HepG2 (cell line): ENCODE data around the gene TTC31. TPM values are rescaled to one million over a fixed set of nuclear protein-coding genes. Genes with fewer than 3 reads are reported as not detected.

Source experiments
- CBX2 ChIP-seq, 2 experiments: fragments of 200-600 bp in 1 of 2; sonication (generic); formaldehyde crosslinking in 1 of 2; IDR thresholded peaks; 2 replicates each; pipeline versions ENCODE4 v1.7.0 to v1.8.1; 2018 to 2022; ENCODE audit warnings: low read depth in 2 of 2, low read length in 1 of 2, mild to moderate bottlenecking in 1 of 2, missing genetic modification reagents in 1 of 2
- CREM ChIP-seq, 2 experiments: sonication (generic) in 1 of 2; formaldehyde crosslinking in 1 of 2; IDR thresholded peaks; 2 replicates each; pipeline versions ENCODE4 v1.4.0 to v1.6.1; 2016 to 2020; ENCODE audit warnings: antibody characterized with exemption in 1 of 2, mild to moderate bottlenecking in 1 of 2, missing genetic modification reagents in 1 of 2
- DNMT3B ChIP-seq: conservative IDR thresholded peaks from 2 replicates; pipeline ENCODE4 v1.6.1; 2016; ENCODE audit warnings: missing biosample characterization, control low read depth
- IKZF1 ChIP-seq: fragments of 450-650 bp; IDR thresholded peaks from 2 replicates; pipeline ENCODE4 v1.7.1; 2016
- ISL2 ChIP-seq: sonication (generic); formaldehyde crosslinking; IDR thresholded peaks from 2 replicates; pipeline ENCODE4 v1.5.0; 2020; ENCODE audit warnings: missing genetic modification reagents
- KLF11 ChIP-seq: IDR thresholded peaks from 2 replicates; pipeline ENCODE4 v1.6.1; 2016; ENCODE audit warnings: missing compliant biosample characterization
- PHF20 ChIP-seq: sonication (generic); formaldehyde crosslinking; IDR thresholded peaks from 2 replicates; pipeline ENCODE4 v1.5.0; 2020; ENCODE audit warnings: mild to moderate bottlenecking, missing genetic modification reagents
- REXO4 ChIP-seq: sonication (generic); formaldehyde crosslinking; IDR thresholded peaks from 2 replicates; pipeline ENCODE4 v1.8.0; 2022; ENCODE audit warnings: missing genetic modification reagents, mild to moderate bottlenecking, borderline replicate concordance
- SMAD9 ChIP-seq: sonication (generic); formaldehyde crosslinking; IDR thresholded peaks from 2 replicates; pipeline ENCODE4 v1.5.1; 2020; ENCODE audit warnings: mild to moderate bottlenecking, missing genetic modification reagents
- SOX13 ChIP-seq, 3 experiments: fragments of 450-650 bp in 1 of 3; sonication (generic) in 1 of 3; formaldehyde crosslinking in 1 of 3; IDR thresholded peaks in 2 of 3; conservative IDR thresholded peaks in 1 of 3; 2 replicates each; pipeline versions ENCODE4 v1.5.0 to v1.6.1; 2016 to 2020; ENCODE audit warnings: antibody characterized with exemption in 1 of 3, mild to moderate bottlenecking in 1 of 3, missing compliant biosample characterization in 1 of 3, missing genetic modification reagents in 1 of 3, moderate library complexity in 1 of 3
- SRSF9 ChIP-seq: fragments of 200-400 bp; formaldehyde crosslinking; IDR thresholded peaks from 2 replicates; pipeline ENCODE4 v1.6.1; 2018; ENCODE audit warnings: borderline replicate concordance, mild to moderate bottlenecking, low read depth, low read length; ENCODE audit not compliant: insufficient read depth, poor library complexity, severe bottlenecking
- TCF7L2 ChIP-seq: IDR thresholded peaks from 2 replicates; pipeline ENCODE4 v1.6.1; 2011; ENCODE audit warnings: mild to moderate bottlenecking, low read depth, low read length, moderate library complexity
- ZC3H13 ChIP-seq: sonication (generic); formaldehyde crosslinking; IDR thresholded peaks from 2 replicates; pipeline ENCODE4 v1.8.1; 2023; ENCODE audit warnings: mild to moderate bottlenecking, missing genetic modification reagents, moderate library complexity
- ZC3H4 ChIP-seq: sonication (generic); formaldehyde crosslinking; IDR thresholded peaks from 2 replicates; pipeline ENCODE4 v1.4.0; 2020; ENCODE audit warnings: missing genetic modification reagents, borderline replicate concordance
- ZFP1 ChIP-seq: IDR thresholded peaks from 2 replicates; pipeline ENCODE4 v1.6.1; 2016
- ZNF230 ChIP-seq: sonication (generic); formaldehyde crosslinking; IDR thresholded peaks from 2 replicates; pipeline ENCODE4 v1.4.0; 2020; ENCODE audit warnings: mild to moderate bottlenecking, missing genetic modification reagents
- ZNF44 ChIP-seq: sonication (generic); formaldehyde crosslinking; IDR thresholded peaks from 2 replicates; pipeline ENCODE4 v1.5.1; 2020; ENCODE audit warnings: mild to moderate bottlenecking, missing genetic modification reagents
- ZNF543 ChIP-seq: sonication (generic); formaldehyde crosslinking; IDR thresholded peaks from 2 replicates; pipeline ENCODE4 v1.4.0; 2020; ENCODE audit warnings: mild to moderate bottlenecking, missing genetic modification reagents
- ZNF766 ChIP-seq: sonication (generic); formaldehyde crosslinking; IDR thresholded peaks from 2 replicates; pipeline ENCODE4 v1.5.0; 2020; ENCODE audit warnings: missing genetic modification reagents, borderline replicate concordance
- ZNF772 ChIP-seq: sonication (generic); formaldehyde crosslinking; IDR thresholded peaks from 2 replicates; pipeline ENCODE4 v1.5.0; 2020; ENCODE audit warnings: mild to moderate bottlenecking, missing genetic modification reagents
- polyA plus RNA-seq, 8 experiments: library from polyadenylated mRNA; depleted of rRNA in 3 of 8; stranded (reverse) in 7 of 8; unstranded in 1 of 8; fragments of >200 nt; fragmentation: Illumina TruSeq in 4 of 8; extraction: Trizol in 4 of 8; gene quantifications; 2 replicates each; pipeline versions ENCODE4 v1.2.1 to v1.2.3, GENCODE V29; 2011 to 2016; ENCODE audit warnings: low read depth in 4 of 8, missing spikeins in 1 of 8, mixed read lengths in 1 of 8; ENCODE audit not compliant: insufficient read depth in 1 of 8
- total RNA-seq, 5 experiments: library from RNA; depleted of rRNA; stranded (reverse); fragments of >200 nt; fragmentation: Illumina TruSeq; extraction: Trizol; gene quantifications; 2 replicates each; pipeline ENCODE4 v1.2.3, GENCODE V29; 2016; ENCODE audit warnings: low read depth in 1 of 5
- TF ChIP-seq, protein P1 (sequence below): sonication (generic); formaldehyde crosslinking; IDR thresholded peaks from 2 replicates; pipeline ENCODE4 v1.5.0; 2020; ENCODE audit warnings: missing genetic modification reagents
- TF ChIP-seq, protein P2 (sequence below): sonication (generic); formaldehyde crosslinking; IDR thresholded peaks from 2 replicates; pipeline ENCODE4 v1.4.0; 2020; ENCODE audit warnings: missing genetic modification reagents, low read depth, mild to moderate bottlenecking, borderline replicate concordance
- TF ChIP-seq, protein P3 (sequence below): sonication (generic); formaldehyde crosslinking; IDR thresholded peaks from 2 replicates; pipeline ENCODE4 v1.8.0; 2022; ENCODE audit warnings: mild to moderate bottlenecking, missing genetic modification reagents; ENCODE audit not compliant: insufficient replicate concordance
- TF ChIP-seq, protein P4 (sequence below): sonication (generic); formaldehyde crosslinking; IDR thresholded peaks from 2 replicates; pipeline ENCODE4 v1.4.0; 2020; ENCODE audit warnings: low read depth, mild to moderate bottlenecking, missing genetic modification reagents

TTC31 gene
- total and polyA plus RNA-seq, 2 of the 13 experiments (the other 11 are each of a cell fraction or from before 2014, with no cell fraction given) = 28.3 to 39.5 TPM

DNA sequence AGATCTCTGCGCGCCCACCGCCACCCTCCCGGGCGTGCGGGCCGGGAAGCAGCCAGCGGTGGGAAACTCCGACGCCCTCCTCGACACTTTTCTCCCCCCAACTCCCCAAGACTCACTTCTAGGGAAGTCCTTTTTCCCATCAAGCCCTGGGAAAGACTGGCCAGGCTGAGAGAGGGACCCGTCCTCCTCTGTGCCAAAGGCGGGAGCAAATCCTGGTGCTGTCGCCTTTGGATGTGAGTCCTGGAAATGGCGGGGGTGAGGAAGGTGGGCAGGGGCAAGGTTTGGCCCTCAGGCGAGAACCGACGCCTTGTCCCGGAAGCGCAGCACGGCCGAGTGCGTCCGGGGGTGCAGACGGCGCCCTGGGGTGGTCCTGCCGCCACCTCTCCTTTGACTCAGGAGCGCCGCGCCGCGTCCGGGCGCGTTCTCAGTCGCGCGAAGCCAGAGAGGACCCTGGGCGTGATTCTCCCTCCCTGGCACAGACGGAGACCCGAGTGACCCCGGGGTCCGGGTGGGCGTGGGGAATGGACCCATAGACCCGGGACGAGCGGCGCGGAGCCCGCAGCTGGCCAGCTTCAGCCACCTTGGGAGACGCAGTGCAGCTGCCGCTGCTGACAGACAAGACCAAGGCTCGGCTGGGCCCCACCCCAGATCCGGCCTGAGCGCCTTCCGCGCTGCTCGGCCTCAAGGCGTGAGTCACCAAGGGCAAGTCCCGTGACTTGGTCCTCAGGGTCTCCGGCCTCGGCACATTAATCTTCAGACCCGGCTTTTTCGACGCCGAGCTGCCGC is 20.0 kb downstream of the TTC31 start (continued):
- TF ChIP-seq CREM (IDR thresholded peaks at IDR 0.05) (no peak; the same call in 1 of the 2 replicates), CREM (CRISPR knock-in tag; IDR thresholded peaks at IDR 0.05) (no peak), REXO4 (CRISPR knock-in tag) (peak; percentile 41; the same call in 1 of the 2 replicates), ZC3H4 (peak; percentile 87), ISL2 (CRISPR knock-in tag) (0 out of 2 replicates have a peak, but pooled peaks have one; percentile 54), ZNF44 (CRISPR knock-in tag) (0 out of 2 replicates have a peak, but pooled peaks have one; percentile 10), SMAD9 (CRISPR knock-in tag) (no peak; the same call in 1 of the 2 replicates), ZNF230 (CRISPR knock-in tag) (no peak), ZC3H13 (CRISPR knock-in tag) (peak; percentile 2; the same call in 1 of the 2 replicates), ZFP1 (CRISPR knock-in tag) (0 out of 2 replicates have a peak, but pooled peaks have one; percentile 8), ZNF772 (CRISPR knock-in tag) (peak; percentile 78; the same call in 1 of the 2 replicates), TCF7L2 (no peak), PHF20 (CRISPR knock-in tag) (peak; percentile 50), CBX2 (IDR thresholded peaks at IDR 0.05; ENCODE audit: low read depth, low read length) (no peak), CBX2 (CRISPR knock-in tag; IDR thresholded peaks at IDR 0.05; ENCODE audit: low read depth) (no peak), SOX13 (IDR thresholded peaks at IDR 0.05) (peak; percentile 35; the same call in 1 of the 2 replicates), SOX13 (CRISPR knock-in tag; conservative IDR thresholded peaks at IDR 0.05 in 1 of 2, IDR thresholded peaks at IDR 0.05 in 1 of 2) (peak in 1 of 2 experiments; percentile 3; a peak in 1 of 4 replicates), SRSF9 (no peak), IKZF1 (no peak), DNMT3B (CRISPR knock-in tag) (no peak), ZNF766 (CRISPR knock-in tag) (no peak; the same call in 1 of the 2 replicates), ZNF543 (CRISPR knock-in tag) (peak; percentile 17; the same call in 1 of the 2 replicates), KLF11 (CRISPR knock-in tag) (no peak; the same call in 1 of the 2 replicates)
- TF ChIP-seq, protein P1, sequence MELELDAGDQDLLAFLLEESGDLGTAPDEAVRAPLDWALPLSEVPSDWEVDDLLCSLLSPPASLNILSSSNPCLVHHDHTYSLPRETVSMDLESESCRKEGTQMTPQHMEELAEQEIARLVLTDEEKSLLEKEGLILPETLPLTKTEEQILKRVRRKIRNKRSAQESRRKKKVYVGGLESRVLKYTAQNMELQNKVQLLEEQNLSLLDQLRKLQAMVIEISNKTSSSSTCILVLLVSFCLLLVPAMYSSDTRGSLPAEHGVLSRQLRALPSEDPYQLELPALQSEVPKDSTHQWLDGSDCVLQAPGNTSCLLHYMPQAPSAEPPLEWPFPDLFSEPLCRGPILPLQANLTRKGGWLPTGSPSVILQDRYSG (CRISPR knock-in tag) = no peak
- TF ChIP-seq, protein P2, sequence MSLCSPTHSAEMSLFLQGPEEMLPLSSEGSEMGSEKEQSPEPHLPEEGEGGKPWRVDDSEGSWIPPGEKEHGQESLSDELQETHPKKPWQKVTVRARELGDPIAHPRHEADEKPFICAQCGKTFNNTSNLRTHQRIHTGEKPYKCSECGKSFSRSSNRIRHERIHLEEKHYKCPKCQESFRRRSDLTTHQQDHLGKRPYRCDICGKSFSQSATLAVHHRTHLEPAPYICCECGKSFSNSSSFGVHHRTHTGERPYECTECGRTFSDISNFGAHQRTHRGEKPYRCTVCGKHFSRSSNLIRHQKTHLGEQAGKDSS (CRISPR knock-in tag) = peak; percentile 76; the same call in 1 of the 2 replicates
- TF ChIP-seq, protein P3, sequence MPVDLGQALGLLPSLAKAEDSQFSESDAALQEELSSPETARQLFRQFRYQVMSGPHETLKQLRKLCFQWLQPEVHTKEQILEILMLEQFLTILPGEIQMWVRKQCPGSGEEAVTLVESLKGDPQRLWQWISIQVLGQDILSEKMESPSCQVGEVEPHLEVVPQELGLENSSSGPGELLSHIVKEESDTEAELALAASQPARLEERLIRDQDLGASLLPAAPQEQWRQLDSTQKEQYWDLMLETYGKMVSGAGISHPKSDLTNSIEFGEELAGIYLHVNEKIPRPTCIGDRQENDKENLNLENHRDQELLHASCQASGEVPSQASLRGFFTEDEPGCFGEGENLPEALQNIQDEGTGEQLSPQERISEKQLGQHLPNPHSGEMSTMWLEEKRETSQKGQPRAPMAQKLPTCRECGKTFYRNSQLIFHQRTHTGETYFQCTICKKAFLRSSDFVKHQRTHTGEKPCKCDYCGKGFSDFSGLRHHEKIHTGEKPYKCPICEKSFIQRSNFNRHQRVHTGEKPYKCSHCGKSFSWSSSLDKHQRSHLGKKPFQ (CRISPR knock-in tag) = peak; percentile 63
- TF ChIP-seq, protein P4, sequence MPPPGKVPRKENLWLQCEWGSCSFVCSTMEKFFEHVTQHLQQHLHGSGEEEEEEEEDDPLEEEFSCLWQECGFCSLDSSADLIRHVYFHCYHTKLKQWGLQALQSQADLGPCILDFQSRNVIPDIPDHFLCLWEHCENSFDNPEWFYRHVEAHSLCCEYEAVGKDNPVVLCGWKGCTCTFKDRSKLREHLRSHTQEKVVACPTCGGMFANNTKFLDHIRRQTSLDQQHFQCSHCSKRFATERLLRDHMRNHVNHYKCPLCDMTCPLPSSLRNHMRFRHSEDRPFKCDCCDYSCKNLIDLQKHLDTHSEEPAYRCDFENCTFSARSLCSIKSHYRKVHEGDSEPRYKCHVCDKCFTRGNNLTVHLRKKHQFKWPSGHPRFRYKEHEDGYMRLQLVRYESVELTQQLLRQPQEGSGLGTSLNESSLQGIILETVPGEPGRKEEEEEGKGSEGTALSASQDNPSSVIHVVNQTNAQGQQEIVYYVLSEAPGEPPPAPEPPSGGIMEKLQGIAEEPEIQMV (CRISPR knock-in tag) = no peak
